OCI-M1 (cell line): ENCODE data around the gene B2M.
A peak's percentile ranks its signal among the peaks of the same experiment; 100 is the strongest.
"Not testable (repeated sequence)": the region's sequence is repeated elsewhere in the genome, so short reads cannot be mapped to it uniquely, and the experiment has no call there.

Source experiments
- DNase-seq: peaks from one replicate; lab custom pipeline; 2025; lab: John Stamatoyannopoulos, UW

B2M gene

DNA sequence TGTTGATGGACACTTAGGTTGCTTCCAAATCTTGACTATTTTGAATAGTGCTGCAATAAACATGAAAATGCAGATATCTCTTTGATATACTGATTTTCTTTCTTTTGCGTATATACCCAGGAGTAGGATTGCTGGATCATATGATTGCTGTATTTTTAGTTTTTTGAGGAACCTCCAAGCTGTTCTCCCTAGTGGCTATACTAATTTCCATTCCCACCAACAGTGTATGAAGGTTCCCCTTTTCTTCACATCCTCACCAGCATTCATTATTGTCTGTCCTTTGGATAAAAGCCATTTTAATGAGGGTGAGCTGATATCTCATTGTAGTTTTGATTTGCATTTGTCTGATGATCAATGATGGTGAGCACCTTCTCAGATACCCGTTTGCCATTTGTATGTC, 12.7 kb upstream of the B2M start:
- no peak for DNase-seq

DNA sequence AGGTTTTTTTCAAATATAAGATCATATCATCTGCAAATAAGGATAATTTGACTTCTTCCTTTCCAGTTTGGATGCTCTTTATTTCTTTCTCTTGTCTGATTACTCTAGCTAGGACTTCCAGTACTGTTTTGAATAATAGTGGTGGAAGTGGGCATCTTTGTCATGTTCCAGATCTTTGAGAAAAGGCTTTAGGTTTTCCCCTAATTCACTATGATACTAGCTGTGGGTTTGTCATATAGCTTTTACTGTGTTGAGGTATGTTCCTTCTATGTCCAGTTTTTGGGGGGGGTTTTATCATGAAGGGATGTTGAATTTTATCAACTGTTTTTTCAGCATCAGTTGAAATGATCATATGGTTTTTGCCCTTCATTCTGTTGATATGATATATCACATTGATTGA, 10.6 kb upstream of the B2M start:
- DNase-seq, result not testable (repeated sequence)

GRCh38 chr15:44705986-44706385, 5.3 kb upstream of the B2M start:
- DNase-seq, result peak; percentile 13

- no peak for DNase-seq
Measured at GRCh38 chr15:44706401-44706800, 4.9 kb upstream of the B2M start.

DNA sequence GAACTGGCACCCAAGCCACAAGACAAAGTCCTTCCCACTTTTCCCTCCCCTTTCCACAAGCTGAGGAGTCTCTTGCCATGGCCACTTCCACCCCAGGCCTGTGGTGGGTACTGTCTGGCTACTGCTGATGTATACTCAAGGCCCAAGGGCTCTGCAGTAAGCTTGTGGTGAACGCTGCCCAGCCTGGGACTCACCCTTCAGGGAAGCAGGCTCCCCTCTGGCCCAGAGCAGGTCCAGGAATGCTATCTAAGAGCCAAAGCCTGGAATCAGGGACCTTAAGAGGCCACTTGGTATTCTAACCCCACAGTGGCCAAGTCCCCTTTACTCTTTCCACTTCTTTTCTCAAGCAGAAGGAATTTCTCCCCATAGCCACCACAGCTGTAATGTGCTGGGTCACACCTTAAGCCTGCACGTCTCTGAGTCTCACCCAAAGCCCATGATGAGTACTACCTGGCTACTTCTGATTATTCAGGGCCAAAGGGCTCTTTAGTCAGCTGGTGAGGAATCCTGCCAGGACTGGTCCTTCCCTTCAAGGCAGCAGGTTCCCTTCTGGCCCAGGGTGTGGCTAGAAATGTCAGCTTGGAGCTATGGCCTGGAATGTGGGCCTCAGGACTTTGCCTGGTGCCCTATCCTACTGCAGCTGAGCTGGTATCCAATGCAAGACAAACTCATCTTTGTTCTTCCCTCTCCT, 4.2 kb upstream of the B2M start:
- DNase-seq, result no peak

GRCh38 chr15:44710236-44711095, 851 bp upstream of the B2M start:
- DNase-seq, result peak; percentile 92

GRCh38 chr15:44711743-44712345, 527 bp downstream of the B2M start:
- DNase-seq, result peak; percentile 66

DNA sequence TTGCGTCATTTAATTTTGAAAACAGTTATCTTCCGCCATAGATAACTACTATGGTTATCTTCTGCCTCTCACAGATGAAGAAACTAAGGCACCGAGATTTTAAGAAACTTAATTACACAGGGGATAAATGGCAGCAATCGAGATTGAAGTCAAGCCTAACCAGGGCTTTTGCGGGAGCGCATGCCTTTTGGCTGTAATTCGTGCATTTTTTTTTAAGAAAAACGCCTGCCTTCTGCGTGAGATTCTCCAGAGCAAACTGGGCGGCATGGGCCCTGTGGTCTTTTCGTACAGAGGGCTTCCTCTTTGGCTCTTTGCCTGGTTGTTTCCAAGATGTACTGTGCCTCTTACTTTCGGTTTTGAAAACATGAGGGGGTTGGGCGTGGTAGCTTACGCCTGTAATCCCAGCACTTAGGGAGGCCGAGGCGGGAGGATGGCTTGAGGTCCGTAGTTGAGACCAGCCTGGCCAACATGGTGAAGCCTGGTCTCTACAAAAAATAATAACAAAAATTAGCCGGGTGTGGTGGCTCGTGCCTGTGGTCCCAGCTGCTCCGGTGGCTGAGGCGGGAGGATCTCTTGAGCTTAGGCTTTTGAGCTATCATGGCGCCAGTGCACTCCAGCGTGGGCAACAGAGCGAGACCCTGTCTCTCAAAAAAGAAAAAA, 1.2 kb downstream of the B2M start:
- peak; percentile 91 for DNase-seq

- DNase-seq, result peak; percentile 58
Measured at GRCh38 chr15:44713006-44713966, 2.0 kb downstream of the B2M start.

- DNase-seq, result no peak
Measured at GRCh38 chr15:44715142-44715796, 4.0 kb downstream of the B2M start.

DNA sequence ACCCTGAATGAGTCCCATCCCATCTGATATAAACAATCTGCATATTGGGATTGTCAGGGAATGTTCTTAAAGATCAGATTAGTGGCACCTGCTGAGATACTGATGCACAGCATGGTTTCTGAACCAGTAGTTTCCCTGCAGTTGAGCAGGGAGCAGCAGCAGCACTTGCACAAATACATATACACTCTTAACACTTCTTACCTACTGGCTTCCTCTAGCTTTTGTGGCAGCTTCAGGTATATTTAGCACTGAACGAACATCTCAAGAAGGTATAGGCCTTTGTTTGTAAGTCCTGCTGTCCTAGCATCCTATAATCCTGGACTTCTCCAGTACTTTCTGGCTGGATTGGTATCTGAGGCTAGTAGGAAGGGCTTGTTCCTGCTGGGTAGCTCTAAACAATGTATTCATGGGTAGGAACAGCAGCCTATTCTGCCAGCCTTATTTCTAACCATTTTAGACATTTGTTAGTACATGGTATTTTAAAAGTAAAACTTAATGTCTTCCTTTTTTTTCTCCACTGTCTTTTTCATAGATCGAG, 4.5 kb downstream of the B2M start:
- no peak for DNase-seq

GRCh38 chr15:44716983-44717602, 5.8 kb downstream of the B2M start:
- DNase-seq, result peak; percentile 32

DNA sequence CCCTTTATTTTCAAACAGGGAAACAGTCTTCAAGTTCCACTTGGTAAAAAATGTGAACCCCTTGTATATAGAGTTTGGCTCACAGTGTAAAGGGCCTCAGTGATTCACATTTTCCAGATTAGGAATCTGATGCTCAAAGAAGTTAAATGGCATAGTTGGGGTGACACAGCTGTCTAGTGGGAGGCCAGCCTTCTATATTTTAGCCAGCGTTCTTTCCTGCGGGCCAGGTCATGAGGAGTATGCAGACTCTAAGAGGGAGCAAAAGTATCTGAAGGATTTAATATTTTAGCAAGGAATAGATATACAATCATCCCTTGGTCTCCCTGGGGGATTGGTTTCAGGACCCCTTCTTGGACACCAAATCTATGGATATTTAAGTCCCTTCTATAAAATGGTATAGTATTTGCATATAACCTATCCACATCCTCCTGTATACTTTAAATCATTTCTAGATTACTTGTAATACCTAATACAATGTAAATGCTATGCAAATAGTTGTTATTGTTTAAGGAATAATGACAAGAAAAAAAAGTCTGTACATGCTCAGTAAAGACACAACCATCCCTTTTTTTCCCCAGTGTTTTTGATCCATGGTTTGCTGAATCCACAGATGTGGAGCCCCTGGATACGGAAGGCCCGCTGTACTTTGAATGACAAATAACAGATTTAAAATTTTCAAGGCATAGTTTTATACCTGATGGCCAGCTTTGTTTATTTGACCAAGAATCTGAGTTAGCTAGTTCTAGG, 7.0 kb downstream of the B2M start:
- DNase-seq, result peak; percentile 50

- peak; percentile 72 for DNase-seq
Measured at GRCh38 chr15:44718927-44719292, 7.6 kb downstream of the B2M start.

- peak; percentile 92 for DNase-seq
Measured at GRCh38 chr15:44719293-44719999, 8.1 kb downstream of the B2M start.

- not testable (repeated sequence) for DNase-seq
Measured at GRCh38 chr15:44720000-44720435, 8.7 kb downstream of the B2M start.

DNA sequence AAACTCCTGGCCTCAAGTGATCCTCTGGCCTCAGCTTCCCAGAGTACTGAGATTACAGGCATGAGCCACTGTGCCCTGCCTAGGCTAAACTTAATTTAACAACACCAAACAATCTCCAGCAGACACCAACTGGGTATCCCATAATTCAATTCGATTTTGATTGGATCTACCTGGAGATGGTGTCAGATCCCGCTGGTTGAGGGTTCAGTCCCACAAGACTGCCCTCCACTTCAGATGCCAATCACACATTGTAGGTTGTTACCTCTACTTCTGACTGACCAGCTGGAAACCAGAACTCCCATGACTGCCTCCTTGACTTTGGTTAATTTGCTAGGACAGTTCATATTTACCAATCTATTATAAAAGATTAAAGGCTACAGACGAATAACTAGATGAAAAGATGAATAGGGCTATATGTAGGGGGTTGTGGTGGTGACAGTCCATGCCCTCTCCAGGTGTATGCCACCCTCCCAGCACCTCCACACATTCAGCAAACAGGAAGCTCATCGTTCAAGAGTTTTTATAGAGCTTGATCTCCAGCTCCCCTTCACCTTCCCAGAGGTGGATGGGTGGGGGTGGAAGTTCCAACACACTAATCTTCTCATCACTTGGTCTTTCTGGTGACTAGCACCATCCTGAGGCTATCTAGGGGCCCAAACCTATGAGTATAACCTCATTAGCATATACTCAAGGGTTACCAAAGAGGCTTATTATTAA, 9.3 kb downstream of the B2M start:
- DNase-seq, result peak; percentile 61

DNA sequence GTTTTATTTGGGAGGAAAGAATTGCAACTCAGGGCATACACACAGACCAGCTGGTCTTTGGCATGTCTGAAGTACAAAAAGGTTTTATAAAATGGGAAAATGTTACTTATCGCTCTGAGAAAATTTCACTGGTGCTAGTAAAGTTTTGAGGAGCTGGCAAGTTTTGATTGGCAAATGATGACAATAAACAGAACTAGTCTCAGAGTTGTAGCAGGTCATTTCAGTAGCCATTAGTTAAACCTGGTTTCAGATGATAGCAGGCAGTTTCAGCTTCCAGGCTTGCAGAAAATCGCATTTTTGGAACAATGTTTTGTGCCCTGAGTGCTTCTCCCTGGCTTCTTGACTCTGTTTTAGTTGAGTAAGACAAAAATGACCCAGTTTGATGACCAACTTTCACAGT, 10.7 kb downstream of the B2M start:
- peak; percentile 26 for DNase-seq
